ENCODE results near the gene KLHL29. TPM values are rescaled to one million over a fixed set of nuclear protein-coding genes. Genes with fewer than 3 reads are reported as not detected.
A peak's percentile ranks its signal among the peaks of the same experiment; 100 is the strongest.

The KLHL29 gene
- total and polyA plus RNA-seq, 4 experiments from 2014 or later, result 0.24 to 2.4 (median 1.9) TPM; not detected in 1

- H3K9me3 Mint-ChIP-seq, result peaks cover 0 to 29% (median 12%) of the 10 kb centered on the region in 8 donors
- no peak overlapping the region for H3K27ac ChIP-seq (ENCODE audit: low read depth, low read length)
- intact Hi-C loops (cut with micrococcal nuclease), result no loop called here
- DNase-seq, result no peak
- peaks cover 3 to 9% of the 10 kb centered on the region in 2 donors for H3K27me3 Mint-ChIP-seq
- no peak overlapping the region for H3K4me3 Mint-ChIP-seq
- H3K36me3 ChIP-seq (ENCODE audit: insufficient read depth, low read length), result no peaks in the 10 kb centered on the region
- ChIA-PET CTCF (ENCODE audit: partially characterized antibody) (no interaction called here), POLR2A (ENCODE audit: partially characterized antibody) (no interaction called here)
- no peak overlapping the region for H3K4me3 ChIP-seq (ENCODE audit: low read length in 2 of 2)
- H3K36me3 Mint-ChIP-seq, result peaks cover 0 to 3% of the 10 kb centered on the region in 2 donors
- no peaks in the 10 kb centered on the region for H3K27me3 ChIP-seq (ENCODE audit: insufficient read depth, low read length)
- peaks cover 0 to 2% (median 0%) of the 10 kb centered on the region in 4 donors for H3K4me1 Mint-ChIP-seq
- no peaks in the 10 kb centered on the region for H3K4me1 ChIP-seq (ENCODE audit: insufficient read depth, low read length)
- H3K9me3 ChIP-seq (ENCODE audit: control insufficient read depth in 1 of 2, low read length in 2 of 2), result no peaks in the 10 kb centered on the region
- no peak overlapping the region for H3K27ac Mint-ChIP-seq
These were observed 292.9 kb downstream of the KLHL29 start for GRCh38 chr2:23677836-23678235.

- no peaks in the 10 kb centered on the region for H3K36me3 ChIP-seq (ENCODE audit: insufficient read depth, low read length)
- no peak overlapping the region for H3K27ac ChIP-seq (ENCODE audit: low read depth, low read length)
- ChIA-PET POLR2A (ENCODE audit: partially characterized antibody) (no interaction called here), CTCF (ENCODE audit: partially characterized antibody) (no interaction called here)
- Mint-ChIP-seq H3K27me3 (peaks cover 3 to 6% of the 10 kb centered on the region in 2 donors), H3K4me3 (no peak overlapping the region), H3K27ac (no peak overlapping the region), H3K36me3 (peaks cover 0 to 3% of the 10 kb centered on the region in 2 donors), H3K9me3 (peaks cover 0 to 29% (median 12%) of the 10 kb centered on the region in 8 donors), H3K4me1 (no peaks in the 10 kb centered on the region)
- intact Hi-C loops (cut with micrococcal nuclease), result no loop called here
- H3K27me3 ChIP-seq (ENCODE audit: insufficient read depth, low read length), result no peaks in the 10 kb centered on the region
- H3K4me1 ChIP-seq (ENCODE audit: insufficient read depth, low read length), result no peaks in the 10 kb centered on the region
- DNase-seq, result no peak
- H3K4me3 ChIP-seq (ENCODE audit: low read length in 2 of 2), result no peak overlapping the region
- no peaks in the 10 kb centered on the region for H3K9me3 ChIP-seq (ENCODE audit: control insufficient read depth in 1 of 2, low read length in 2 of 2)
These were observed 294.1 kb downstream of the KLHL29 start for GRCh38 chr2:23679044-23679443.

- POLR2A ChIA-PET (ENCODE audit: partially characterized antibody), result no interaction called here
- H3K4me1 Mint-ChIP-seq, result no peaks in the 10 kb centered on the region
- Histone ChIP-seq H3K4me3 (ENCODE audit: low read length in 2 of 2) (no peak overlapping the region), H3K27me3 (ENCODE audit: insufficient read depth, low read length) (no peaks in the 10 kb centered on the region), H3K36me3 (ENCODE audit: insufficient read depth, low read length) (no peaks in the 10 kb centered on the region), H3K4me1 (ENCODE audit: insufficient read depth, low read length) (no peaks in the 10 kb centered on the region), H3K9me3 (ENCODE audit: control insufficient read depth in 1 of 2, low read length in 2 of 2) (no peaks in the 10 kb centered on the region), H3K27ac (ENCODE audit: low read depth, low read length) (no peak overlapping the region)
- peaks cover 0 to 26% (median 11%) of the 10 kb centered on the region in 8 donors for H3K9me3 Mint-ChIP-seq
- no peak overlapping the region for H3K27ac Mint-ChIP-seq
- peaks cover 0 to 3% of the 10 kb centered on the region in 2 donors for H3K36me3 Mint-ChIP-seq
- H3K4me3 Mint-ChIP-seq, result peak overlapping the region in 1 of 8 donors; percentile 15
- CTCF ChIA-PET (ENCODE audit: partially characterized antibody), result no interaction called here
- H3K27me3 Mint-ChIP-seq, result peaks cover 1 to 6% of the 10 kb centered on the region in 2 donors
- intact Hi-C loops (cut with micrococcal nuclease), result no loop called here
- no peak for DNase-seq
These were observed 296.0 kb downstream of the KLHL29 start for GRCh38 chr2:23680951-23681350.

GRCh38 chr2:23681356-23682140 is 296.6 kb downstream of the KLHL29 start:
- H3K9me3 ChIP-seq (ENCODE audit: control insufficient read depth in 1 of 2, low read length in 2 of 2), result no peaks in the 10 kb centered on the region
- H3K4me3 ChIP-seq (ENCODE audit: low read length in 2 of 2), result no peak overlapping the region
- Mint-ChIP-seq H3K4me1 (no peaks in the 10 kb centered on the region), H3K27me3 (peaks cover 1 to 6% of the 10 kb centered on the region in 2 donors), H3K4me3 (no peak overlapping the region), H3K27ac (no peak overlapping the region), H3K36me3 (peaks cover 0 to 3% of the 10 kb centered on the region in 2 donors), H3K9me3 (peaks cover 0 to 24% (median 11%) of the 10 kb centered on the region in 8 donors)
- no peak for DNase-seq
- no peaks in the 10 kb centered on the region for H3K4me1 ChIP-seq (ENCODE audit: insufficient read depth, low read length)
- POLR2A ChIA-PET (ENCODE audit: partially characterized antibody), result no interaction called here
- no peaks in the 10 kb centered on the region for H3K36me3 ChIP-seq (ENCODE audit: insufficient read depth, low read length)
- H3K27me3 ChIP-seq (ENCODE audit: insufficient read depth, low read length), result no peaks in the 10 kb centered on the region
- CTCF ChIA-PET (ENCODE audit: partially characterized antibody), result no interaction called here
- H3K27ac ChIP-seq (ENCODE audit: low read depth, low read length), result no peak overlapping the region
- intact Hi-C loops (cut with micrococcal nuclease), result no loop called here

GRCh38 chr2:23682481-23682880 is 297.5 kb downstream of the KLHL29 start:
- Histone ChIP-seq H3K27me3 (ENCODE audit: insufficient read depth, low read length) (no peaks in the 10 kb centered on the region), H3K4me1 (ENCODE audit: insufficient read depth, low read length) (no peaks in the 10 kb centered on the region), H3K4me3 (ENCODE audit: low read length in 2 of 2) (no peak overlapping the region), H3K9me3 (ENCODE audit: control insufficient read depth in 1 of 2, low read length in 2 of 2) (no peaks in the 10 kb centered on the region), H3K27ac (ENCODE audit: low read depth, low read length) (no peak overlapping the region), H3K36me3 (ENCODE audit: insufficient read depth, low read length) (no peaks in the 10 kb centered on the region)
- Mint-ChIP-seq H3K36me3 (peaks cover 0 to 3% of the 10 kb centered on the region in 2 donors), H3K4me1 (no peaks in the 10 kb centered on the region), H3K27me3 (peaks cover 1 to 6% of the 10 kb centered on the region in 2 donors), H3K27ac (no peak overlapping the region), H3K9me3 (peaks cover 0 to 18% (median 9%) of the 10 kb centered on the region in 8 donors), H3K4me3 (no peak overlapping the region)
- ChIA-PET CTCF (ENCODE audit: partially characterized antibody) (no interaction called here), POLR2A (ENCODE audit: partially characterized antibody) (no interaction called here)
- intact Hi-C loops (cut with micrococcal nuclease), result no loop called here
- DNase-seq, result no peak

GRCh38 chr2:23683001-23683400 is 298.0 kb downstream of the KLHL29 start:
- intact Hi-C loops (cut with micrococcal nuclease), result no loop called here
- Histone ChIP-seq H3K4me3 (ENCODE audit: low read length in 2 of 2) (no peak overlapping the region), H3K4me1 (ENCODE audit: insufficient read depth, low read length) (no peaks in the 10 kb centered on the region), H3K9me3 (ENCODE audit: control insufficient read depth in 1 of 2, low read length in 2 of 2) (no peaks in the 10 kb centered on the region), H3K36me3 (ENCODE audit: insufficient read depth, low read length) (no peaks in the 10 kb centered on the region), H3K27me3 (ENCODE audit: insufficient read depth, low read length) (no peaks in the 10 kb centered on the region), H3K27ac (ENCODE audit: low read depth, low read length) (no peak overlapping the region)
- H3K36me3 Mint-ChIP-seq, result peaks cover 0 to 1% of the 10 kb centered on the region in 2 donors
- DNase-seq, result no peak
- no peak overlapping the region for H3K27ac Mint-ChIP-seq
- peaks cover 0 to 14% (median 6%) of the 10 kb centered on the region in 8 donors for H3K9me3 Mint-ChIP-seq
- peaks cover 1 to 2% of the 10 kb centered on the region in 2 donors for H3K27me3 Mint-ChIP-seq
- POLR2A ChIA-PET (ENCODE audit: partially characterized antibody), result no interaction called here
- CTCF ChIA-PET (ENCODE audit: partially characterized antibody), result no interaction called here
- H3K4me1 Mint-ChIP-seq, result no peaks in the 10 kb centered on the region
- H3K4me3 Mint-ChIP-seq, result no peak overlapping the region

- H3K36me3 Mint-ChIP-seq, result no peaks in the 10 kb centered on the region
- peak overlapping the region in 1 of 7 donors; percentile 12 for H3K27ac Mint-ChIP-seq
- no peaks in the 10 kb centered on the region for H3K27me3 ChIP-seq (ENCODE audit: insufficient read depth, low read length)
- CTCF ChIA-PET (ENCODE audit: partially characterized antibody), result no interaction called here
- peaks cover 0 to 1% of the 10 kb centered on the region in 2 donors for H3K27me3 Mint-ChIP-seq
- POLR2A ChIA-PET (ENCODE audit: partially characterized antibody), result no interaction called here
- no peak overlapping the region for H3K4me3 ChIP-seq (ENCODE audit: low read length in 2 of 2)
- intact Hi-C loops (cut with micrococcal nuclease), result no loop called here
- H3K4me1 Mint-ChIP-seq, result no peaks in the 10 kb centered on the region
- no peaks in the 10 kb centered on the region for H3K9me3 ChIP-seq (ENCODE audit: control insufficient read depth in 1 of 2, low read length in 2 of 2)
- H3K27ac ChIP-seq (ENCODE audit: low read depth, low read length), result no peak overlapping the region
- no peak for DNase-seq
- H3K9me3 Mint-ChIP-seq, result peaks cover 0 to 5% (median 0%) of the 10 kb centered on the region in 8 donors
- H3K4me1 ChIP-seq (ENCODE audit: insufficient read depth, low read length), result no peaks in the 10 kb centered on the region
- H3K4me3 Mint-ChIP-seq, result no peak overlapping the region
- no peaks in the 10 kb centered on the region for H3K36me3 ChIP-seq (ENCODE audit: insufficient read depth, low read length)
These were observed 299.6 kb downstream of the KLHL29 start for GRCh38 chr2:23684395-23685176.

Data from CD4-positive, alpha-beta memory T cell (primary cell).